HCT116 (cell line): Measurements from ENCODE around the gene PDZRN4. TPM values are rescaled to one million over a fixed set of nuclear protein-coding genes. Genes with fewer than 3 reads are reported as not detected.

Source experiments
- ATAC-seq: fragments of 200-7000 bp; cut with Tn5 transposase; 2 replicates; pipeline ENCODE4 v1.9.1; 2020; ENCODE audit warnings: mild to moderate bottlenecking, moderate library complexity
- BruUV-seq: library from RNA; stranded (reverse); fragments of 400-500 nt; replicated peaks from 2 replicates; lab custom pipeline; 2021; lab: Mats Ljungman, UMichigan
- CTCF ChIA-PET: fragments of 300-600 bp; sonication (Branson Sonifier 250); formaldehyde crosslinking; loops from one replicate; lab custom pipeline; 2021; ENCODE audit warnings: antibody characterized with exemption; lab: Charles Lee
- POLR2A ChIA-PET: fragments of 300-600, 350-600 bp; sonication (Branson Sonifier 250); formaldehyde crosslinking; loops from one replicate; lab custom pipeline; 2021; ENCODE audit warnings: antibody characterized with exemption; lab: Charles Lee
- RAD21 ChIA-PET, 2 experiments: fragments of 300-600 bp; sonication (Branson Sonifier 250); formaldehyde crosslinking; loops; one replicate each; lab custom pipeline; 2023; ENCODE audit warnings: low total read pairs in 2 of 2; ENCODE audit not compliant: uncharacterized antibody in 2 of 2, unreplicated experiment in 2 of 2, low non-redundant PET in 1 of 2; lab: Charles Lee
- DNase-seq: peaks from one replicate; pipeline ENCODE4 v3.0.0-alpha.2; 2010; ENCODE audit warnings: low read depth, low spot score
- H2AFZ ChIP-seq: fragments of 200-600 bp; shearing (Covaris generic), sonication (generic); 2 replicates; pipeline ENCODE4 v1.6.1; 2017; ENCODE audit warnings: low read depth, mixed run types, mixed read lengths, antibody characterized with exemption, low read length; ENCODE audit not compliant: poor library complexity, severe bottlenecking
- H3K27ac ChIP-seq: 2 replicates; pipeline ENCODE4 v1.5.1; 2012; ENCODE audit warnings: low read depth, low read length
- H3K27me3 ChIP-seq: fragments of 200-600 bp; sonication (generic); 2 replicates; pipeline ENCODE4 v1.6.1; 2016; ENCODE audit warnings: mixed run types, low read length, mixed read lengths; ENCODE audit not compliant: insufficient read depth
- H3K36me3 ChIP-seq, 2 experiments: fragments of 200-500 bp in 1 of 2; fragments of 200-600 bp in 1 of 2; sonication (Bioruptor generic) in 1 of 2; sonication (generic) in 1 of 2; 2 replicates each; pipeline versions ENCODE4 v1.5.1 to v1.6.1; 2014 to 2016; ENCODE audit warnings: low read length in 2 of 2, inconsistent platforms in 1 of 2, mixed read lengths in 1 of 2, mixed run types in 1 of 2; ENCODE audit not compliant: insufficient read depth in 2 of 2, control insufficient read depth in 1 of 2
- H3K4me1 ChIP-seq, 2 experiments: fragments of 200-600 bp in 1 of 2; sonication (generic) in 1 of 2; 2 replicates each; pipeline versions ENCODE4 v1.5.1 to v1.6.1; 2012 to 2017; ENCODE audit warnings: low read length in 2 of 2, inconsistent platforms in 1 of 2, mild to moderate bottlenecking in 1 of 2, mixed read lengths in 1 of 2, mixed run types in 1 of 2, moderate library complexity in 1 of 2; ENCODE audit not compliant: insufficient read depth in 2 of 2, control insufficient read depth in 1 of 2
- H3K4me2 ChIP-seq: fragments of 200-600 bp; sonication (generic); 2 replicates; pipeline ENCODE4 v1.6.1; 2017; ENCODE audit warnings: mixed run types, low read length, mixed read lengths
- H3K4me3 ChIP-seq, 2 experiments: fragments of 200-600 bp in 1 of 2; sonication (generic) in 1 of 2; replicated peaks in 1 of 2; 2 replicates each; pipeline ENCODE4 v1.5.1; 2011 to 2016; ENCODE audit warnings: low read length in 2 of 2, control low read depth in 1 of 2, low read depth in 1 of 2, mild to moderate bottlenecking in 1 of 2, mixed read lengths in 1 of 2, mixed run types in 1 of 2
- H3K79me2 ChIP-seq: fragments of 200-600 bp; sonication (generic); 2 replicates; pipeline ENCODE4 v1.6.1; 2017; ENCODE audit warnings: mild to moderate bottlenecking, mixed run types, low read length, moderate library complexity, mixed read lengths; ENCODE audit not compliant: insufficient read depth
- H3K9ac ChIP-seq: fragments of 200-600 bp; sonication (generic); 2 replicates; pipeline ENCODE4 v1.6.1; 2016; ENCODE audit warnings: low read length, mixed read lengths
- H3K9me2 ChIP-seq: fragments of 200-600 bp; sonication (generic), shearing (Covaris generic); 2 replicates; pipeline ENCODE4 v1.6.1; 2017; ENCODE audit warnings: mixed run types, mild to moderate bottlenecking, moderate library complexity; ENCODE audit not compliant: insufficient read depth
- H3K9me3 ChIP-seq, 2 experiments: fragments of 200-500 bp in 1 of 2; fragments of 200-600 bp in 1 of 2; sonication (Bioruptor generic) in 1 of 2; sonication (generic) in 1 of 2; 2 replicates each; pipeline ENCODE4 v1.6.1; 2014 to 2017; ENCODE audit warnings: low read length in 2 of 2, mixed read lengths in 2 of 2, inconsistent platforms in 1 of 2, low read depth in 1 of 2, mild to moderate bottlenecking in 1 of 2, mixed run types in 1 of 2, moderate library complexity in 1 of 2; ENCODE audit not compliant: control insufficient read depth in 1 of 2, insufficient read depth in 1 of 2
- H4K20me1 ChIP-seq: fragments of 200-600 bp; sonication (generic), shearing (Covaris generic); 2 replicates; pipeline ENCODE4 v1.6.1; 2017; ENCODE audit warnings: mixed run types, mild to moderate bottlenecking, moderate library complexity; ENCODE audit not compliant: insufficient read depth
- ATF3 ChIP-seq: IDR thresholded peaks from 2 replicates; pipeline ENCODE4 v1.6.1; 2012
- CBX3 ChIP-seq: IDR thresholded peaks from 2 replicates; pipeline ENCODE4 v1.6.1; 2012; ENCODE audit warnings: low read depth
- MAX ChIP-seq: IDR thresholded peaks from 2 replicates; pipeline ENCODE4 v1.6.1; 2012
- POLR2A ChIP-seq: IDR thresholded peaks from 2 replicates; pipeline ENCODE4 v1.7.0; 2011; ENCODE audit warnings: borderline replicate concordance; ENCODE audit not compliant: insufficient read depth, insufficient read length; ENCODE audit errors: extremely low read depth
- SIN3A ChIP-seq: IDR thresholded peaks from 2 replicates; pipeline ENCODE4 v1.6.1; 2012; ENCODE audit warnings: low read depth
- YY1 ChIP-seq: IDR thresholded peaks from 2 replicates; pipeline ENCODE4 v1.6.1; 2011; ENCODE audit warnings: low read length, low read depth, moderate library complexity, mild to moderate bottlenecking; ENCODE audit not compliant: insufficient replicate concordance; ENCODE audit errors: extremely low read depth
- intact Hi-C: fragments of 100-400 bp; cut with micrococcal nuclease; formaldehyde crosslinking; loops from 2 replicates; pipeline ENCODE4 v1.10.0; 2022
- total RNA-seq: library from RNA; stranded (reverse); gene quantifications from one replicate; pipeline ENCODE4 v1.2.1, GENCODE V29; 2021; ENCODE audit not compliant: unreplicated experiment

PDZRN4 gene
- total RNA-seq, 1 experiment from 2014 or later, result not detected

GRCh38 chr12:41573445-41573844 lies 385.3 kb downstream of the PDZRN4 start:
- no peak for ATAC-seq
- intact Hi-C loops, result no loop called here
- POLR2A ChIA-PET, result no interaction called here
- H3K36me3 ChIP-seq, result no peaks in the 10 kb centered on the region
- no TSS peak for BruUV-seq
- RAD21 ChIA-PET, result no interaction called here
- H2AFZ ChIP-seq, result no peak overlapping the region
- no peaks in the 10 kb centered on the region for H3K9me3 ChIP-seq
- no peak overlapping the region for H3K9ac ChIP-seq
- no peaks in the 10 kb centered on the region for H3K27me3 ChIP-seq
- H4K20me1 ChIP-seq, result no peaks in the 10 kb centered on the region
- H3K27ac ChIP-seq, result no peak overlapping the region
- TF ChIP-seq MAX, result no peak
- no peak for TF ChIP-seq SIN3A
- no peak for TF ChIP-seq POLR2A
- no peaks in the 10 kb centered on the region for H3K4me1 ChIP-seq
- no peak overlapping the region for H3K4me2 ChIP-seq
- no peak overlapping the region for H3K4me3 ChIP-seq
- H3K9me2 ChIP-seq, result no peaks in the 10 kb centered on the region
- no peak for DNase-seq
- no peaks in the 10 kb centered on the region for H3K79me2 ChIP-seq
- CTCF ChIA-PET, result no interaction called here

- H3K9ac ChIP-seq, result no peak overlapping the region
- intact Hi-C loops, result no loop called here
- POLR2A ChIA-PET, result no interaction called here
- no peaks in the 10 kb centered on the region for H3K27me3 ChIP-seq
- H3K27ac ChIP-seq, result no peak overlapping the region
- no peaks in the 10 kb centered on the region for H3K9me2 ChIP-seq
- ATAC-seq, result no peak
- RAD21 ChIA-PET, result no interaction called here
- TF ChIP-seq YY1 (no peak), ATF3 (no peak), CBX3 (no peak)
- no peaks in the 10 kb centered on the region for H3K9me3 ChIP-seq
- H3K79me2 ChIP-seq, result no peaks in the 10 kb centered on the region
- no peaks in the 10 kb centered on the region for H3K36me3 ChIP-seq
- DNase-seq, result no peak
- no peak overlapping the region for H3K4me3 ChIP-seq
- no peaks in the 10 kb centered on the region for H3K4me1 ChIP-seq
- no TSS peak for BruUV-seq
- no peak overlapping the region for H2AFZ ChIP-seq
- no peaks in the 10 kb centered on the region for H4K20me1 ChIP-seq
- H3K4me2 ChIP-seq, result no peak overlapping the region
- CTCF ChIA-PET, result no interaction called here
Measured at GRCh38 chr12:41576925-41577324, 388.8 kb downstream of the PDZRN4 start.
